H1 (cell line): ENCODE data around the gene FAAP100. TPM values are rescaled to one million over a fixed set of nuclear protein-coding genes. Genes with fewer than 3 reads are reported as not detected.
A peak's percentile ranks its signal among the peaks of the same experiment; 100 is the strongest.

Experiments
- CTCF ChIA-PET: fragments of 300-600 bp; sonication (Branson Sonifier 250); formaldehyde crosslinking; loops from one replicate; lab custom pipeline; 2021; ENCODE audit not compliant: partially characterized antibody; lab: Charles Lee
- POLR2A ChIA-PET: fragments of 300-600 bp; sonication (Branson Sonifier 250); formaldehyde crosslinking; loops from one replicate; lab custom pipeline; 2021; ENCODE audit warnings: inconsistent platforms; ENCODE audit not compliant: partially characterized antibody; lab: Charles Lee
- DNase-seq, 2 experiments: peaks; one replicate each; pipeline versions ENCODE4 v3.0.0 to v3.0.0-alpha.2; 2010 to 2022; ENCODE audit warnings: low spot score in 2 of 2, low read depth in 1 of 2, mixed read lengths in 1 of 2
- FAIRE-seq: peaks from 2 replicates; lab custom pipeline; 2011; peaks lifted over from hg19 to GRCh38; lab: Jason Lieb, UNC
- H2AFZ ChIP-seq: 2 replicates; pipeline ENCODE4 v1.8.1; 2012; ENCODE audit warnings: low read length, inconsistent platforms
- H2AK5ac ChIP-seq: 2 replicates; pipeline ENCODE4 v1.6.1; 2013; ENCODE audit warnings: low read depth, low read length
- H2BK120ac ChIP-seq: replicated peaks from 2 replicates; pipeline ENCODE3; 2013; ENCODE audit warnings: low read depth, low read length, inconsistent platforms
- H2BK12ac ChIP-seq: 2 replicates; pipeline ENCODE4 v1.6.1; 2013; ENCODE audit warnings: low read depth, low read length
- H2BK15ac ChIP-seq: 2 replicates; pipeline ENCODE4 v1.6.1; 2013; ENCODE audit warnings: low read length
- H2BK20ac ChIP-seq: 2 replicates; pipeline ENCODE4 v1.6.1; 2013; ENCODE audit warnings: low read length
- H2BK5ac ChIP-seq: 2 replicates; pipeline ENCODE4 v1.6.1; 2013; ENCODE audit warnings: low read depth, low read length
- H3K14ac ChIP-seq: 2 replicates; pipeline ENCODE4 v1.6.1; 2013; ENCODE audit warnings: inconsistent platforms; ENCODE audit not compliant: insufficient read length
- H3K18ac ChIP-seq: 2 replicates; pipeline ENCODE4 v1.6.1; 2013; ENCODE audit warnings: low read length; ENCODE audit errors: extremely low read depth
- H3K23ac ChIP-seq: 2 replicates; pipeline ENCODE4 v1.6.1; 2013; ENCODE audit warnings: inconsistent platforms; ENCODE audit not compliant: insufficient read length
- H3K23me2 ChIP-seq: 2 replicates; pipeline ENCODE4 v1.6.1; 2013; ENCODE audit warnings: low read depth, low read length
- H3K27ac ChIP-seq: 2 replicates; pipeline ENCODE4 v1.6.1; 2011; ENCODE audit warnings: low read depth, low read length, inconsistent platforms
- H3K27me3 ChIP-seq, 4 experiments: replicated peaks in 1 of 4; 1 replicate in 1 of 4; 2 replicates in 3 of 4; pipeline versions ENCODE4 v1.6.1 to v1.8.1; 2011 to 2013; ENCODE audit warnings: low read length in 3 of 4, mild to moderate bottlenecking in 3 of 4, inconsistent platforms in 2 of 4, mixed read lengths in 2 of 4, moderate library complexity in 1 of 4; ENCODE audit not compliant: control insufficient read depth in 3 of 4, insufficient read depth in 3 of 4; ENCODE audit errors: extremely low read depth in 1 of 4
- H3K36me3 ChIP-seq, 4 experiments: 2 replicates each; pipeline versions ENCODE4 v1.6.1 to v1.8.1; 2011 to 2013; ENCODE audit warnings: mild to moderate bottlenecking in 4 of 4, low read length in 3 of 4, moderate library complexity in 2 of 4, control low read depth in 1 of 4, inconsistent platforms in 1 of 4; ENCODE audit not compliant: insufficient read depth in 4 of 4, control insufficient read depth in 2 of 4
- H3K4ac ChIP-seq: replicated peaks from 2 replicates; pipeline ENCODE3; 2013; ENCODE audit warnings: low read length, low read depth, mixed read lengths, inconsistent platforms; ENCODE audit not compliant: insufficient read length
- H3K4me1 ChIP-seq, 4 experiments: replicated peaks in 1 of 4; 1 replicate in 1 of 4; 2 replicates in 3 of 4; pipeline versions ENCODE4 v1.6.1 to v1.8.1; 2011 to 2013; ENCODE audit warnings: low read length in 3 of 4, inconsistent platforms in 2 of 4, mixed read lengths in 1 of 4; ENCODE audit not compliant: insufficient read depth in 4 of 4, control insufficient read depth in 3 of 4
- H3K4me2 ChIP-seq, 2 experiments: 2 replicates each; pipeline versions ENCODE4 v1.6.1 to v1.8.1; 2011 to 2013; ENCODE audit warnings: low read depth in 2 of 2, low read length in 2 of 2, control low read depth in 1 of 2, inconsistent platforms in 1 of 2, mild to moderate bottlenecking in 1 of 2; ENCODE audit not compliant: insufficient read depth in 1 of 2
- H3K4me3 ChIP-seq, 4 experiments: fragments of 200-600, 300-600 bp in 1 of 4; sonication (generic), shearing (Covaris generic), sonication (Bioruptor Twin) in 1 of 4; 2 replicates each; pipeline versions ENCODE4 v1.5.1 to v1.8.1; 2011 to 2016; ENCODE audit warnings: low read length in 4 of 4, low read depth in 3 of 4, control low read depth in 2 of 4, inconsistent platforms in 2 of 4, mild to moderate bottlenecking in 2 of 4, mixed read lengths in 1 of 4, moderate library complexity in 1 of 4; ENCODE audit not compliant: insufficient read depth in 2 of 4; ENCODE audit errors: extremely low read depth in 1 of 4
- H3K56ac ChIP-seq: replicated peaks from 2 replicates; pipeline ENCODE3; 2013; ENCODE audit warnings: low read depth, mild to moderate bottlenecking, mixed read lengths, low read length, inconsistent platforms; ENCODE audit not compliant: insufficient read length
- H3K79me1 ChIP-seq: 2 replicates; pipeline ENCODE4 v1.6.1; 2013; ENCODE audit warnings: low read depth, low read length, control low read depth
- H3K79me2 ChIP-seq, 2 experiments: 2 replicates each; pipeline versions ENCODE4 v1.6.1 to v1.8.1; 2012 to 2013; ENCODE audit warnings: low read length in 2 of 2, mild to moderate bottlenecking in 2 of 2, inconsistent platforms in 1 of 2; ENCODE audit not compliant: insufficient read depth in 2 of 2, control insufficient read depth in 1 of 2
- H3K9ac ChIP-seq, 4 experiments: replicated peaks in 1 of 4; 1 replicate in 1 of 4; 2 replicates in 3 of 4; pipeline versions ENCODE4 v1.6.1 to v1.8.1; 2011 to 2013; ENCODE audit warnings: low read depth in 3 of 4, low read length in 3 of 4, control low read depth in 2 of 4, mild to moderate bottlenecking in 2 of 4, moderate library complexity in 2 of 4, inconsistent platforms in 1 of 4; ENCODE audit errors: extremely low read depth in 1 of 4
- H3K9me3 ChIP-seq, 2 experiments: 2 replicates each; pipeline versions ENCODE4 v1.6.1 to v1.8.1; 2012 to 2013; ENCODE audit warnings: mild to moderate bottlenecking in 2 of 2, moderate library complexity in 2 of 2, control low read depth in 1 of 2, inconsistent platforms in 1 of 2, low read depth in 1 of 2, low read length in 1 of 2, mixed read lengths in 1 of 2; ENCODE audit not compliant: insufficient read depth in 2 of 2
- H4K20me1 ChIP-seq, 2 experiments: replicated peaks in 1 of 2; 2 replicates each; pipeline versions ENCODE3 to v1.8.1; 2011 to 2013; ENCODE audit warnings: inconsistent platforms in 2 of 2, low read length in 2 of 2, mild to moderate bottlenecking in 1 of 2; ENCODE audit not compliant: insufficient read depth in 2 of 2, control insufficient read depth in 1 of 2
- H4K5ac ChIP-seq: 2 replicates; pipeline ENCODE4 v1.6.1; 2013; ENCODE audit warnings: low read length, low read depth, mixed read lengths, inconsistent platforms; ENCODE audit not compliant: insufficient read length
- H4K8ac ChIP-seq: 2 replicates; pipeline ENCODE4 v1.8.0; 2013; ENCODE audit warnings: mild to moderate bottlenecking, moderate library complexity, low read length, inconsistent platforms; ENCODE audit not compliant: insufficient read depth; ENCODE audit errors: extremely low read depth
- H4K91ac ChIP-seq: replicated peaks from 2 replicates; pipeline ENCODE3; 2013; ENCODE audit warnings: low read length, mixed read lengths, inconsistent platforms; ENCODE audit not compliant: insufficient read length
- CTCF ChIP-seq, 3 experiments: IDR thresholded peaks; 1 replicate in 2 of 3; 2 replicates in 1 of 3; pipeline versions ENCODE4 v1.5.1 to v1.6.1; 2011; ENCODE audit warnings: low read length in 3 of 3, mild to moderate bottlenecking in 3 of 3, inconsistent platforms in 2 of 3, low read depth in 1 of 3, moderate library complexity in 1 of 3; ENCODE audit not compliant: insufficient read depth in 1 of 3; ENCODE audit errors: control extremely low read depth in 1 of 3
- RAD21 ChIP-seq, 2 experiments: IDR thresholded peaks in 1 of 2; conservative IDR thresholded peaks in 1 of 2; 2 replicates each; pipeline ENCODE4 v1.6.1; 2011; ENCODE audit warnings: low read depth in 2 of 2, low read length in 2 of 2, improper control_type of control experiment in 1 of 2, inconsistent platforms in 1 of 2, mild to moderate bottlenecking in 1 of 2, moderate library complexity in 1 of 2
- SUZ12 ChIP-seq: fragments of 200-600 bp; sonication (generic); IDR thresholded peaks from 2 replicates; pipeline ENCODE4 v1.6.1; 2012; ENCODE audit warnings: mild to moderate bottlenecking, inconsistent platforms, low read length, moderate library complexity, mixed read lengths
- WGBS, 2 experiments: shearing (Covaris generic) in 1 of 2; methylation state at CpG; one replicate each; pipeline versions ENCODE4 v1.1.6 to v1.1.7; 2013 to 2015; ENCODE audit warnings: low lambda C conversion rate in 2 of 2, mixed read lengths in 2 of 2, inconsistent platforms in 1 of 2, low coverage in 1 of 2, missing lambda C conversion rate in 1 of 2; ENCODE audit not compliant: insufficient replicate concordance in 2 of 2, insufficient coverage in 1 of 2, insufficient read length in 1 of 2; ENCODE audit errors: extremely low coverage in 1 of 2, missing lambda C conversion rate in 1 of 2; 5-methylcytosine and 5-hydroxymethylcytosine counted together
- polyA plus RNA-seq, 7 experiments: library from polyadenylated mRNA; depleted of rRNA in 3 of 7; stranded (reverse) in 5 of 7; unstranded in 2 of 7; fragments of >200 nt in 5 of 7; fragments of 200-250 nt in 2 of 7; gene quantifications; 1 replicate in 5 of 7; 2 replicates in 1 of 7; 4 replicates in 1 of 7; pipeline versions ENCODE4 v1.2.1 to v1.2.3, GENCODE V29; 2011 to 2013; ENCODE audit warnings: missing spikeins in 2 of 7, mixed read lengths in 2 of 7
- total RNA-seq: library from RNA; stranded (reverse); fragmentation: NEBNext Ultra II Directional; extraction: Animal tissue kit (Norgen Biotek cat#: 25700); gene quantifications from 2 replicates; pipeline ENCODE4 v1.2.1, GENCODE V29; 2021

Gene FAAP100
- total and polyA plus RNA-seq, 2 of the 8 experiments (the other 6 are each of a cell fraction or from before 2014, with no cell fraction given): 23.2 to 41.8 TPM

- no peak overlapping the region for H4K91ac ChIP-seq
- H3K56ac ChIP-seq: no peak overlapping the region
- no peaks in the 10 kb centered on the region for H3K27me3 ChIP-seq
- peak overlapping the region; percentile 25; the same call in 1 of the 2 replicates for H3K27ac ChIP-seq
- no peak overlapping the region for H4K5ac ChIP-seq
- no peak overlapping the region for H2BK5ac ChIP-seq
- H3K79me2 ChIP-seq: no peaks in the 10 kb centered on the region
- DNase-seq (no peak), FAIRE-seq (no peak)
- no peaks in the 10 kb centered on the region for H3K23me2 ChIP-seq
- H4K20me1 ChIP-seq: peaks cover 3% of the 10 kb centered on the region in 2 experiments
- H2BK20ac ChIP-seq: no peak overlapping the region
- no peak overlapping the region for H3K18ac ChIP-seq
- ChIA-PET CTCF (interaction anchor here (0.6 to 1.4 kb wide), 7 partner anchors 10 to 42 kb away, joined by 3 to 5 read pairs (median 3); no protein-coding TSS in a partner anchor), POLR2A (interaction anchor here (0.7 to 0.8 kb wide), 3 partner anchors 10 to 304 kb away, joined by 3 to 5 read pairs (median 4); no protein-coding TSS in a partner anchor)
- no peak overlapping the region; the same call in 1 of the 2 replicates for H4K8ac ChIP-seq
- H3K14ac ChIP-seq: no peak overlapping the region
- H3K4ac ChIP-seq: no peak overlapping the region
- WGBS, 2 experiments: 81% methylated on average over 23 of the region's 27 CpGs; no CpG with 5 or more reads in 1 of the 2 experiments
- no peak overlapping the region for H2AK5ac ChIP-seq
- no peak overlapping the region for H3K9ac ChIP-seq
- H2BK12ac ChIP-seq: no peak overlapping the region
- no peaks in the 10 kb centered on the region for H3K79me1 ChIP-seq
- peak; percentile 41 to 52 (median 46) for TF ChIP-seq CTCF (IDR thresholded peaks at IDR 0.05; ENCODE audit: control extremely low read depth in 1 of 3, insufficient read depth in 1 of 3, low read depth in 1 of 3, low read length in 3 of 3)
- TF ChIP-seq SUZ12: no peak
- peak in 1 of 2 experiments; percentile 20; a peak in 1 of 4 replicates for TF ChIP-seq RAD21 (IDR thresholded peaks at IDR 0.05 in 1 of 2, conservative IDR thresholded peaks at IDR 0.05 in 1 of 2; ENCODE audit: low read depth in 2 of 2, low read length in 2 of 2)
- no peak overlapping the region for H3K4me3 ChIP-seq
- H2AFZ ChIP-seq: no peak overlapping the region
- H3K23ac ChIP-seq: no peak overlapping the region
- H3K4me1 ChIP-seq: no peaks in the 10 kb centered on the region
- no peak overlapping the region for H3K4me2 ChIP-seq
- H3K36me3 ChIP-seq: peaks cover 6 to 42% (median 7%) of the 10 kb centered on the region in 4 experiments; a peak in 5 of 8 replicates
- no peak overlapping the region for H2BK15ac ChIP-seq
- H3K9me3 ChIP-seq: no peaks in the 10 kb centered on the region
- no peak overlapping the region for H2BK120ac ChIP-seq
Observed at GRCh38 chr17:81558941-81559806, 7.0 kb upstream of the FAAP100 start.
